Right atrium auricular region (tissue), 2 donors: Measurements from ENCODE around the gene UNC5CL. TPM values are rescaled to one million over a fixed set of nuclear protein-coding genes. Genes with fewer than 3 reads are reported as not detected.
"Not testable (repeated sequence)": the region's sequence is repeated elsewhere in the genome, so short reads cannot be mapped to it uniquely, and the experiment has no call there.

Source experiments
- DNase-seq: peaks from one replicate; pipeline ENCODE4 v3.0.0-alpha.2; 2019; ENCODE audit warnings: low spot score
- H3K27ac ChIP-seq, 2 donors: fragments of 200-600 bp; sonication (generic); 1 replicate in 1 of 2; 2 replicates in 1 of 2; pipeline ENCODE4 v1.5.1; 2016 to 2019
- H3K27me3 ChIP-seq, 2 donors: fragments of 200-600 bp; sonication (generic); one replicate each; pipeline versions ENCODE4 v1.5.1 to v1.6.0; 2017 to 2019
- H3K36me3 ChIP-seq: fragments of 200-600 bp; sonication (generic); one replicate; pipeline ENCODE4 v1.5.1; 2016
- H3K4me1 ChIP-seq, 2 donors: fragments of 200-600 bp; sonication (generic); one replicate each; pipeline versions ENCODE4 v1.5.1 to v1.6.0; 2017 to 2019
- H3K4me3 ChIP-seq, 2 donors: fragments of 200-600 bp; sonication (generic); 1 replicate in 1 of 2; 2 replicates in 1 of 2; pipeline ENCODE4 v1.5.1; 2017 to 2019; ENCODE audit warnings: mild to moderate bottlenecking in 1 of 2, moderate library complexity in 1 of 2
- H3K9me3 ChIP-seq, 2 donors: fragments of 200-600 bp; sonication (generic); one replicate each; pipeline ENCODE4 v1.5.1; 2019
- total RNA-seq, 2 donors: library from RNA; depleted of rRNA; stranded (reverse); fragments of >200 nt; gene quantifications; one replicate each; pipeline ENCODE4 v1.1.0, GENCODE V29; 2016
- TF ChIP-seq, protein P1 (sequence below), 2 donors: fragments of 200-600 bp; sonication (generic); IDR thresholded peaks; one replicate each; pipeline ENCODE4 v1.5.1; 2019; ENCODE audit warnings: antibody characterized with exemption in 2 of 2

Gene UNC5CL
- total RNA-seq, 2 donors from 2014 or later: 0.43 to 0.96 TPM

DNA sequence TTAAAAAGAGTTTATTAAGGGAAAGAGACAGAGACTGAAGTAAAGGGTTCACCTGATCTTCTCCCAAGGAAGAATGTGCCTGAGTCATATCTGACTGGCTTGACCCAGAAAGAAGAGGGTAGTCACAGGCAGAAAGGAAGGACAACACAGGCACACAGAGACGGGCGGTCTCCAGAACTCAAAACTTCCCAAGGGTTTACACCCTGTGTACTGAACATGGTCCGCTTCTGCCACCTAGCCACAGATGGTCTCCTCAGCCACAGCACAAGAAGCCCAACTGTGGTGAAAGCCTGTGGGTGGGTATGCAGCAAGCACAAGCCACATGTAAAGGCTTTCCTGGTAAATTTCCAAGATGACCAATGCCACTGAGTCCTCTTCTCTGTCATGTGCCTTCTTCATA lies 17.2 kb downstream of the UNC5CL start:
- Histone ChIP-seq H3K27me3 (no peaks in the 10 kb centered on the region), H3K36me3 (no peaks in the 10 kb centered on the region), H3K9me3 (no peaks in the 10 kb centered on the region), H3K4me1 (no peaks in the 10 kb centered on the region), H3K27ac (no peak overlapping the region), H3K4me3 (no peak overlapping the region)
- no peak for DNase-seq
- TF ChIP-seq, protein P1, sequence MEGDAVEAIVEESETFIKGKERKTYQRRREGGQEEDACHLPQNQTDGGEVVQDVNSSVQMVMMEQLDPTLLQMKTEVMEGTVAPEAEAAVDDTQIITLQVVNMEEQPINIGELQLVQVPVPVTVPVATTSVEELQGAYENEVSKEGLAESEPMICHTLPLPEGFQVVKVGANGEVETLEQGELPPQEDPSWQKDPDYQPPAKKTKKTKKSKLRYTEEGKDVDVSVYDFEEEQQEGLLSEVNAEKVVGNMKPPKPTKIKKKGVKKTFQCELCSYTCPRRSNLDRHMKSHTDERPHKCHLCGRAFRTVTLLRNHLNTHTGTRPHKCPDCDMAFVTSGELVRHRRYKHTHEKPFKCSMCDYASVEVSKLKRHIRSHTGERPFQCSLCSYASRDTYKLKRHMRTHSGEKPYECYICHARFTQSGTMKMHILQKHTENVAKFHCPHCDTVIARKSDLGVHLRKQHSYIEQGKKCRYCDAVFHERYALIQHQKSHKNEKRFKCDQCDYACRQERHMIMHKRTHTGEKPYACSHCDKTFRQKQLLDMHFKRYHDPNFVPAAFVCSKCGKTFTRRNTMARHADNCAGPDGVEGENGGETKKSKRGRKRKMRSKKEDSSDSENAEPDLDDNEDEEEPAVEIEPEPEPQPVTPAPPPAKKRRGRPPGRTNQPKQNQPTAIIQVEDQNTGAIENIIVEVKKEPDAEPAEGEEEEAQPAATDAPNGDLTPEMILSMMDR (IDR thresholded peaks at IDR 0.05): peak in 1 of 2 donors; percentile 49

DNA sequence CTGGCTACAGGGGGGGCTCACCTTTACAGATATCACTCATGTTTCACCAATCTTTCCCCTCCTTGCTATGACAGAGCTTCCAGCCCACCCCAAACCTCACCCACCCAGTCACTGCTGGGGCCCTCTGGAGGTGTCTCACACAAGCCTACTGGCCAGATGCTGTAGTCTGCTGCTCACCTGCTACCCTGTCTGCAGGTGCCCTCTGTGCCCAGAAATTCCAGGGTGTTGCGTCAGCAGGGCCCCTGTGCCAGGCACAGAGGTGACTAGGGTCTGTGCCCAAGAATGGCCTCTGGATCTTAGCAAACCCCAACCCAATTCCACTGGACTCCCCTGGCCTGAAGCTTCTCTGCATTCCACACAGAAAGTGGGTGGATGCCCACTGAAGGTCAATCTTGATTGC lies 21.4 kb downstream of the UNC5CL start:
- Histone ChIP-seq H3K27ac (no peak overlapping the region), H3K36me3 (no peaks in the 10 kb centered on the region), H3K9me3 (no peaks in the 10 kb centered on the region), H3K4me3 (no peak overlapping the region), H3K27me3 (no peaks in the 10 kb centered on the region), H3K4me1 (no peaks in the 10 kb centered on the region)
- TF ChIP-seq, protein P1 (IDR thresholded peaks at IDR 0.05): no peak
- no peak for DNase-seq

DNA sequence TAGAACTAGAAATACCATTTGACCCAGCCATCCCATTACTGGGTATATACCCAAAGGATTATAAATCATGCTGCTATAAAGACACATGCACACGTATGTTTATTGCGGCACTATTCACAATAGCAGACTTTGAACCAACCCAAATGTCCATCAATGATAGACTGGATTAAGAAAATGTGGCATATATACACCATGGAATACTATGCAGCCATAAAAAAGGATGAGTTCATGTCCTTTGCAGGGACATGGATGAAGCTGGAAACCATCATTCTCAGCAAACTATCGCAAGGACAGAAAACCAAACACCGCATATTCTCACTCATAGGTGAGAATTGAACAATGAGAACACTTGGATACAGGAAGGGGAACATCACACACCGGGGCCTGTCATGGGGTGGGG lies 23.2 kb downstream of the UNC5CL start:
- not testable (repeated sequence) for H3K27me3 ChIP-seq, H3K36me3 ChIP-seq, H3K9me3 ChIP-seq, H3K4me1 ChIP-seq, H3K27ac ChIP-seq, H3K4me3 ChIP-seq, DNase-seq

DNA sequence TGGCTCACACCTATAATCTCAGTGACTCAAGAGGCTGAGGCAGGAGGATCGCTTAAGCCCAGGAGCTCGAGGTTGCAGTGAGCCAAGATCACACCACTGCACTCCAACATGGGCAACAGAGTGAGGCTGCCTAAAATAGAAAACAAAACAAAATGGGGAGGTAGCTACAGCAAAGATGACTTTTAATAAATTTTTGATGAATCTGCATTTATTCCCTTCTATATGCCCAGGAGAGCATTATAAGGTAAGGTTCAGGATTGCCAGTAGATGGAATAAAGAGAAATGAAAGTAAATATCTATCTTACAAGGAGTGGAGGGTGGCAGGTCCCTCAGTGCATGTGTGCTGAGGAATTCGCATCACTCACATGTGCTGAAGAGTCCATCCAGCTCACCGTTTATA lies 24.2 kb downstream of the UNC5CL start:
- DNase-seq: no peak
- Histone ChIP-seq H3K27me3 (no peaks in the 10 kb centered on the region), H3K27ac (no peak overlapping the region), H3K36me3 (no peaks in the 10 kb centered on the region), H3K9me3 (no peaks in the 10 kb centered on the region), H3K4me1 (no peaks in the 10 kb centered on the region), H3K4me3 (no peak overlapping the region)
- TF ChIP-seq, protein P1 (IDR thresholded peaks at IDR 0.05): no peak

DNA sequence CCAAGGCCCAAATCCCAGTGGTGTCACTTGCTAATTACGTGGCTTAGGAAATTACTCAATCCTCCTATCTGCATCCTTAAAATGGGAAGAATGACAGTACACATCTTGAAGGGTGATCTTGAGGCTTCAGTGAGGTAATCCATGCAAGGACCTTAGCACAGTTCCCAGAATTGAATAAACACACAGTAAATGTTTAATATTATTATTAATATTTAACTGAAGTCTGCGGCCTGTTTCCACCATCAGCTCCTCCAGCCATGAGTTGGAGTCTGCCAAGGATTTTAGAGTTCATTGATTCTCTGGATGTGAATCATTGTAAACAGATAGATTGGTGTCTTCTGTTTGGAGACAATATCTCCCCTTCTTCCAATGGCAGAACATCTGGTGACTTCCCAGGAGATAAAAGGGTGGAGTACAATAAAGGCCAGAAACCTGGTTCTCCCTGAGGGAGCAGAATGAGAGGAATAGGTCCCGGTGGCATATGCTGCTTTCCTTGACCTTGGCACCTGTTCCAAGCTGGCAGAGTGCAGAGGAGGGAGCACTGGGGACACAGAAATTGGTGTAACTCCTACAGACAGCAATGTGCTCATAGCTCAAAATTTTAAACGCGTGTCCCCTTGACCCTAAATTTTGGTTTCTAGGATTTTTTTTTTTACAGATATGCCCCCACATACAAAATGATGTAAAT lies 25.4 kb downstream of the UNC5CL start:
- no peak for DNase-seq
- Histone ChIP-seq H3K9me3 (no peaks in the 10 kb centered on the region), H3K36me3 (no peaks in the 10 kb centered on the region), H3K27me3 (no peaks in the 10 kb centered on the region), H3K4me1 (no peaks in the 10 kb centered on the region), H3K27ac (no peak overlapping the region), H3K4me3 (no peak overlapping the region)
- TF ChIP-seq, protein P1 (IDR thresholded peaks at IDR 0.05): no peak

DNA sequence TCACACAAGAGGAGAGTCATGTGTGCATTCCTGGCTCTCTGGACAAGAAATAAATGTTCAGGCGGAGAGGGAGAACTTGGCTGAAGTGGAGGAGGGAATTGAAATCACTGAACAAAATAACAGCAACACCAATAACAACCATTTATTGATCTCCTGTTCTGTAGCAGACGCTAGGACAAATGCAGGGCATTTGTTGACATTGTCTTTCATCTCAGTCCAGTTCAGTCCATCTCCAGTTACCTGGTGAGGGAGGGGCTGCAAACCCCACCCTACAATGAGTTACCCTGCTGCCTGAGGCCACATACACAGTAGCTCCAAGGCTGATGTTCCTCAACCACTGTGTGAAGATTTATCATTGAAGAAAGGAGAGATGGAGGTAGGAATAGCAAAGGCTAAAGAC lies 27.3 kb downstream of the UNC5CL start:
- Histone ChIP-seq H3K27me3 (no peaks in the 10 kb centered on the region), H3K27ac (no peak overlapping the region), H3K36me3 (no peaks in the 10 kb centered on the region), H3K9me3 (no peaks in the 10 kb centered on the region), H3K4me3 (no peak overlapping the region), H3K4me1 (no peaks in the 10 kb centered on the region)
- TF ChIP-seq, protein P1 (IDR thresholded peaks at IDR 0.05): no peak
- DNase-seq: no peak
